Measurements from ENCODE around the gene EFCAB6. TPM values are rescaled to one million over a fixed set of nuclear protein-coding genes. Genes with fewer than 3 reads are reported as not detected.

The EFCAB6 gene
- total RNA-seq, 4 donors from 2014 or later, result 1.2 to 4.0 (median 3.0) TPM

GRCh38 chr22:43847376-43848289 is 35.5 kb upstream of the EFCAB6 start:
- 88% methylated on average over 13 of the region's 14 CpGs for WGBS
- Histone ChIP-seq H3K27me3 (peaks cover 0 to 67% (median 0%) of the 10 kb centered on the region in 4 donors), H3K9me3 (no peaks in the 10 kb centered on the region), H3K4me1 (no peaks in the 10 kb centered on the region), H3K36me3 (no peaks in the 10 kb centered on the region), H3K4me3 (no peak overlapping the region), H3K27ac (replicated peaks in 1 of 4) (no peak overlapping the region)
- intact Hi-C loops (cut with DNase I), result no loop called here
- TF ChIP-seq EP300 (IDR thresholded peaks at IDR 0.05) (no peak), POLR2A (IDR thresholded peaks at IDR 0.05; ENCODE audit: low read depth) (no peak), CTCF (IDR thresholded peaks at IDR 0.05) (no peak), POLR2AphosphoS5 (IDR thresholded peaks at IDR 0.05) (no peak)
- no peak for DNase-seq (ENCODE audit: extremely low spot score)

GRCh38 chr22:43846966-43847365 is 34.9 kb upstream of the EFCAB6 start:
- H3K4me1 ChIP-seq, result no peaks in the 10 kb centered on the region
- no peak for DNase-seq (ENCODE audit: extremely low spot score)
- H3K9me3 ChIP-seq, result no peaks in the 10 kb centered on the region
- no peak overlapping the region for H3K4me3 ChIP-seq
- TF ChIP-seq POLR2A (IDR thresholded peaks at IDR 0.05; ENCODE audit: low read depth) (no peak), POLR2AphosphoS5 (IDR thresholded peaks at IDR 0.05) (no peak), EP300 (IDR thresholded peaks at IDR 0.05) (no peak), CTCF (IDR thresholded peaks at IDR 0.05) (no peak)
- peaks cover 0 to 60% (median 0%) of the 10 kb centered on the region in 4 donors for H3K27me3 ChIP-seq
- no peaks in the 10 kb centered on the region for H3K36me3 ChIP-seq
- WGBS, result 87% methylated on average over 11 of the region's 11 CpGs
- H3K27ac ChIP-seq (replicated peaks in 1 of 4), result no peak overlapping the region
- intact Hi-C loops (cut with DNase I), result no loop called here

- Histone ChIP-seq H3K27me3 (peaks cover 0 to 52% (median 0%) of the 10 kb centered on the region in 4 donors), H3K27ac (replicated peaks in 1 of 4) (no peak overlapping the region), H3K4me3 (no peak overlapping the region), H3K36me3 (no peaks in the 10 kb centered on the region), H3K9me3 (no peaks in the 10 kb centered on the region), H3K4me1 (no peaks in the 10 kb centered on the region)
- TF ChIP-seq EP300 (IDR thresholded peaks at IDR 0.05), result no peak
- no peak for TF ChIP-seq POLR2AphosphoS5 (IDR thresholded peaks at IDR 0.05)
- TF ChIP-seq CTCF (IDR thresholded peaks at IDR 0.05), result no peak
- no peak for TF ChIP-seq POLR2A (IDR thresholded peaks at IDR 0.05; ENCODE audit: low read depth)
- 73% methylated on average over 11 of the region's 11 CpGs for WGBS
- intact Hi-C loops (cut with DNase I), result no loop called here
- DNase-seq (ENCODE audit: extremely low spot score), result no peak
Observed at GRCh38 chr22:43845981-43846380, 33.9 kb upstream of the EFCAB6 start.

- intact Hi-C loops (cut with DNase I), result no loop called here
- Histone ChIP-seq H3K36me3 (no peaks in the 10 kb centered on the region), H3K4me1 (no peaks in the 10 kb centered on the region), H3K27ac (replicated peaks in 1 of 4) (no peak overlapping the region), H3K4me3 (no peak overlapping the region), H3K9me3 (no peaks in the 10 kb centered on the region), H3K27me3 (peaks cover 0 to 45% (median 0%) of the 10 kb centered on the region in 4 donors)
- WGBS, result 86% methylated on average over 17 of the region's 31 CpGs
- DNase-seq (ENCODE audit: extremely low spot score), result no peak
- TF ChIP-seq EP300 (IDR thresholded peaks at IDR 0.05), result no peak
Observed at GRCh38 chr22:43844560-43845545, 32.7 kb upstream of the EFCAB6 start.
